ENCODE data around the gene PSMB11.
"Not testable (repeated sequence)": the region's sequence is repeated elsewhere in the genome, so short reads cannot be mapped to it uniquely, and the experiment has no call there.

GRCh38 chr14:23013749-23014054, 28.3 kb upstream of the PSMB11 start:
- TF ChIP-seq CTCF, EP300, POLR2A (IDR thresholded peaks at IDR 0.05): not testable (repeated sequence)
